ENCODE measurements around the gene RAB35.

The RAB35 gene

DNA sequence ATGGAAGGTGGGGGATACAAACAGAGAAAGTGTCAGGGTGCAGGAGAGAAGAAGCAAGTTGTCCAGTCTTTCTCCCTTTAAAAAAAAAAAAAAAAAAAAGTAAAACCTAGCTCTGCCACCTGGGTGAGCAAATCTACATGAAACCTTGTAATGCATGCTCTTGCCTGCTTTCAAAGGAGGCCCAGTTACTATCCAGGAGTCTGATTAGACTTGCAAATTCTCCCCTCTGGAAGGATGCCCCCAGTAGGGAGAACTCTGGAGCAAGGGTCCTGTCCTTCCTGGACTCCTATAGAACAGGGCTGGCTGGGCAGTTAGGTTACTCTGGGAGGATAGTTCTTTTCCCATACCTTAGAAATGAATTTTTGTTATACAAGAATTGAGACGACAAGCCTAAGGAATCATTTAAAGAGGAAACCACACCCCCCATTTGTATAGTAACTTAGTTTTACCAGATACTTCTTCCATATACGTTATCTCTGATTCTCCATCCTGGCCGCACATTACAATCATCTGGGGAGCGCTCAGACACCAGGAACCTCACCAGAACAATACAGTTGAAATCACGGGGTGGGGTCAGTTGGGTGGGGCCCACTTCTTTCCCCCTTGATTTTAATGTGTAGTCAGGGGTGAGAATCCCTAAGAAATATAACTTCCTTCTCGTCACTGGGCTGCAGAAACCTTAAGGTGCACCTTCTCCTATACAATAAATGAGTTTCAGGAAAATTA, 30.5 kb downstream of the RAB35 start:
- Histone ChIP-seq H3K9me3 (ENCODE audit: control insufficient read depth, insufficient read depth, low read depth, low read length) (no peaks in the 10 kb centered on the region), H3K27ac (ENCODE audit: extremely low read depth, low read depth, low read length) (no peak overlapping the region; the same call in 1 of the 2 replicates), H3K36me3 (ENCODE audit: control insufficient read depth in 2 of 2, insufficient read depth in 1 of 2, low read length in 2 of 2) (no peaks in the 10 kb centered on the region; a peak in 1 of 3 replicates), H3K4me1 (ENCODE audit: control insufficient read depth, insufficient read depth, low read length) (no peaks in the 10 kb centered on the region; the same call in 1 of the 2 replicates), H3K4me3 (ENCODE audit: low read depth, low read length) (no peak overlapping the region)
- CTCF ChIA-PET: interaction anchor here (1.0 to 1.4 kb wide), 3 partner anchors 18 to 40 kb away, joined by 3 to 4 read pairs (median 4); no protein-coding TSS in a partner anchor
- TF ChIP-seq ZNF768 (tag by site-specific recombination; IDR thresholded peaks at IDR 0.05) (no peak), ZNF366 (tag by site-specific recombination; conservative IDR thresholded peaks at IDR 0.05) (no peak), OSR2 (tag by site-specific recombination; IDR thresholded peaks at IDR 0.05) (no peak), PRDM1 (tag by site-specific recombination; IDR thresholded peaks at IDR 0.05) (peak; percentile 24; the same call in 1 of the 2 replicates), SALL2 (tag by site-specific recombination; IDR thresholded peaks at IDR 0.05; ENCODE audit: borderline replicate concordance) (no peak)
- TF ChIP-seq, protein P1, sequence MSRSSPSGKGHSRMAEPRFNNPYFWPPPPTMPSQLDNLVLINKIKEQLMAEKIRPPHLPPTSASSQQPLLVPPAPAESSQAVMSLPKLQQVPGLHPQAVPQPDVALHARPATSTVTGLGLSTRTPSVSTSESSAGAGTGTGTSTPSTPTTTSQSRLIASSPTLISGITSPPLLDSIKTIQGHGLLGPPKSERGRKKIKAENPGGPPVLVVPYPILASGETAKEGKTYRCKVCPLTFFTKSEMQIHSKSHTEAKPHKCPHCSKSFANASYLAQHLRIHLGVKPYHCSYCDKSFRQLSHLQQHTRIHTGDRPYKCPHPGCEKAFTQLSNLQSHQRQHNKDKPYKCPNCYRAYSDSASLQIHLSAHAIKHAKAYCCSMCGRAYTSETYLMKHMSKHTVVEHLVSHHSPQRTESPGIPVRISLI (tag by site-specific recombination; IDR thresholded peaks at IDR 0.05): peak; percentile 71; the same call in 1 of the 2 replicates
- POLR2A ChIA-PET: interaction anchor here (0.5 to 1.5 kb wide), 5 partner anchors 21 to 146 kb away, joined by 4 to 16 read pairs (median 5); partner anchors contain the start of genes RAB35 and RPLP0

DNA sequence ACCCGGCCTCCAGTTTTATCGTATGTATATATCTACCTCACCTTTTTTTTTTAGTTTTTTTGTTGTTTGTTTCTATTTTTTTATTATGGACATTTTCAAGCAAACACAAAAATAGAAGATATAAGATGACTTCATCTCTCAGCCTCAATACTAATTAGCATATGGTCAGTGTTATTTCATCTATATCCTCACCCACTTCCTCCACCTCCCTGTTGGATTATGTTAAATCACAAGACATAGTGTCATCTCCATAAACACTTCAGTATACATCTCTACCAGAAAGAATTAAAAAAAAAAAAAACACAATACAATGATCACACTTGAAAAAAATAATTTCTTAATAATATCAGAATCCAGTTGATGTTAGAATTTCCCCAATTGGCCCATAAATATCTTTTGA, 34.9 kb downstream of the RAB35 start:
- no peaks in the 10 kb centered on the region for H3K9me3 ChIP-seq (ENCODE audit: control insufficient read depth, insufficient read depth, low read depth, low read length)
- CTCF ChIA-PET: interaction anchor here (0.7 to 1.2 kb wide), 2 partner anchors 9 to 15 kb away, joined by 3 to 5 read pairs; no protein-coding TSS in a partner anchor
- H3K36me3 ChIP-seq (ENCODE audit: control insufficient read depth in 2 of 2, insufficient read depth in 1 of 2, low read length in 2 of 2): no peaks in the 10 kb centered on the region; a peak in 1 of 3 replicates
- H3K4me3 ChIP-seq (ENCODE audit: low read depth, low read length): no peak overlapping the region
- POLR2A ChIA-PET: interaction anchor here (0.7 kb wide), 1 partner anchor 27 kb away, joined by 3 read pairs; no protein-coding TSS in a partner anchor
- no peak for TF ChIP-seq SALL2 (tag by site-specific recombination; IDR thresholded peaks at IDR 0.05; ENCODE audit: borderline replicate concordance)
- TF ChIP-seq, protein P2, sequence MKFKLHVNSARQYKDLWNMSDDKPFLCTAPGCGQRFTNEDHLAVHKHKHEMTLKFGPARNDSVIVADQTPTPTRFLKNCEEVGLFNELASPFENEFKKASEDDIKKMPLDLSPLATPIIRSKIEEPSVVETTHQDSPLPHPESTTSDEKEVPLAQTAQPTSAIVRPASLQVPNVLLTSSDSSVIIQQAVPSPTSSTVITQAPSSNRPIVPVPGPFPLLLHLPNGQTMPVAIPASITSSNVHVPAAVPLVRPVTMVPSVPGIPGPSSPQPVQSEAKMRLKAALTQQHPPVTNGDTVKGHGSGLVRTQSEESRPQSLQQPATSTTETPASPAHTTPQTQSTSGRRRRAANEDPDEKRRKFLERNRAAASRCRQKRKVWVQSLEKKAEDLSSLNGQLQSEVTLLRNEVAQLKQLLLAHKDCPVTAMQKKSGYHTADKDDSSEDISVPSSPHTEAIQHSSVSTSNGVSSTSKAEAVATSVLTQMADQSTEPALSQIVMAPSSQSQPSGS (tag by site-specific recombination; IDR thresholded peaks at IDR 0.05; ENCODE audit: low read depth): no peak
- TF ChIP-seq ZNF140 (tag by site-specific recombination; IDR thresholded peaks at IDR 0.05): no peak
- TF ChIP-seq ZNF221 (tag by site-specific recombination; IDR thresholded peaks at IDR 0.05; ENCODE audit: borderline replicate concordance): no peak
- TF ChIP-seq, protein P3, sequence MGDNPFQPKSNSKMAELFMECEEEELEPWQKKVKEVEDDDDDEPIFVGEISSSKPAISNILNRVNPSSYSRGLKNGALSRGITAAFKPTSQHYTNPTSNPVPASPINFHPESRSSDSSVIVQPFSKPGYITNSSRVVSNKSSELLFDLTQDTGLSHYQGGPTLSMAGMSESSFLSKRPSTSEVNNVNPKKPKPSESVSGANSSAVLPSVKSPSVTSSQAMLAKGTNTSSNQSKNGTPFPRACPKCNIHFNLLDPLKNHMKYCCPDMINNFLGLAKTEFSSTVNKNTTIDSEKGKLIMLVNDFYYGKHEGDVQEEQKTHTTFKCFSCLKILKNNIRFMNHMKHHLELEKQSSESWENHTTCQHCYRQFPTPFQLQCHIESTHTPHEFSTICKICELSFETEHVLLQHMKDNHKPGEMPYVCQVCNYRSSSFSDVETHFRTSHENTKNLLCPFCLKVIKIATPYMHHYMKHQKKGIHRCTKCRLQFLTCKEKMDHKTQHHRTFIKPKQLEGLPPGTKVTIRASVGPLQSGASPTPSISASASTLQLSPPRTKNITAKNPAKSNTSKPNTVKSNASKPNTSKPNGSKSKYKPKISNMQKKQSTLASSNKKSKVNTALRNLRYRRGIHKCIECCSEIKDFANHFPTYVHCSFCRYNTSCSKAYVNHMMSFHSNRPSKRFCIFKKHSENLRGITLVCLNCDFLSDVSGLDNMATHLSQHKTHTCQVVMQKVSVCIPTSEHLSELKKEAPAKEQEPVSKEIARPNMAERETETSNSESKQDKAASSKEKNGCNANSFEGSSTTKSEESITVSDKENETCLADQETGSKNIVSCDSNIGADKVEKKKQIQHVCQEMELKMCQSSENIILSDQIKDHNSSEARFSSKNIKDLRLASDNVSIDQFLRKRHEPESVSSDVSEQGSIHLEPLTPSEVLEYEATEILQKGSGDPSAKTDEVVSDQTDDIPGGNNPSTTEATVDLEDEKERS (tag by site-specific recombination; IDR thresholded peaks at IDR 0.05): no peak
- TF ChIP-seq ZNF184 (tag by site-specific recombination; IDR thresholded peaks at IDR 0.05): no peak
- no peak for TF ChIP-seq ZNF549 (tag by site-specific recombination; IDR thresholded peaks at IDR 0.05)
- no peak for TF ChIP-seq ZNF366 (tag by site-specific recombination; conservative IDR thresholded peaks at IDR 0.05)
- no peak for TF ChIP-seq ZNF157 (tag by site-specific recombination; IDR thresholded peaks at IDR 0.05)
- TF ChIP-seq GLIS2 (tag by site-specific recombination; IDR thresholded peaks at IDR 0.05): no peak
- TF ChIP-seq ZEB2 (tag by site-specific recombination; IDR thresholded peaks at IDR 0.05): no peak
- no peak for TF ChIP-seq BCL11B (tag by site-specific recombination; IDR thresholded peaks at IDR 0.05; ENCODE audit: low read depth)
- TF ChIP-seq ZNF248 (tag by site-specific recombination; IDR thresholded peaks at IDR 0.05): no peak
- no peak for TF ChIP-seq ZNF830 (tag by site-specific recombination; IDR thresholded peaks at IDR 0.05; ENCODE audit: low read depth)
- TF ChIP-seq ZNF558 (tag by site-specific recombination; IDR thresholded peaks at IDR 0.05): no peak
- TF ChIP-seq ZNF335 (tag by site-specific recombination; conservative IDR thresholded peaks at IDR 0.05): no peak
- TF ChIP-seq, protein P4, sequence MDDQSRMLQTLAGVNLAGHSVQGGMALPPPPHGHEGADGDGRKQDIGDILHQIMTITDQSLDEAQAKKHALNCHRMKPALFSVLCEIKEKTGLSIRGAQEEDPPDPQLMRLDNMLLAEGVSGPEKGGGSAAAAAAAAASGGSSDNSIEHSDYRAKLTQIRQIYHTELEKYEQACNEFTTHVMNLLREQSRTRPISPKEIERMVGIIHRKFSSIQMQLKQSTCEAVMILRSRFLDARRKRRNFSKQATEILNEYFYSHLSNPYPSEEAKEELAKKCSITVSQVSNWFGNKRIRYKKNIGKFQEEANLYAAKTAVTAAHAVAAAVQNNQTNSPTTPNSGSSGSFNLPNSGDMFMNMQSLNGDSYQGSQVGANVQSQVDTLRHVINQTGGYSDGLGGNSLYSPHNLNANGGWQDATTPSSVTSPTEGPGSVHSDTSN (CRISPR knock-in tag; IDR thresholded peaks at IDR 0.05): no peak
- H3K27ac ChIP-seq (ENCODE audit: extremely low read depth, low read depth, low read length): no peak overlapping the region
- H3K4me1 ChIP-seq (ENCODE audit: control insufficient read depth, insufficient read depth, low read length): no peaks in the 10 kb centered on the region

Measured in HEK293 (cell line).